ENCODE results near the gene TBC1D10B. TPM values are rescaled to one million over a fixed set of nuclear protein-coding genes. Genes with fewer than 3 reads are reported as not detected.

The TBC1D10B gene
- total and polyA plus RNA-seq, 9 of the 15 experiments (the other 6 are each of a cell fraction or from before 2014, with no cell fraction given): 2.2 to 55.4 (median 17.5) TPM

GRCh38 chr16:30357715-30358576 lies 12.3 kb downstream of the TBC1D10B start:
- Histone ChIP-seq H3K79me2 (ENCODE audit: control insufficient read depth, insufficient read depth, low read length) (peaks cover 38% of the 10 kb centered on the region), H3K4me1 (replicated peaks in 1 of 2; ENCODE audit: control insufficient read depth in 2 of 2, insufficient read depth in 2 of 2, low read length in 2 of 2) (peaks cover 13 to 53% of the 10 kb centered on the region in 2 experiments; a peak in 4 of 5 replicates), H3K9me1 (ENCODE audit: control insufficient read depth, insufficient read depth, low read length) (no peaks in the 10 kb centered on the region), H2AFZ (ENCODE audit: low read depth, low read length) (no peak overlapping the region), H3K9ac (ENCODE audit: insufficient read depth in 1 of 2, low read depth in 2 of 2, low read length in 2 of 2) (peak overlapping the region in 1 of 2 experiments; percentile 77; a peak in 2 of 4 replicates), H3K27ac (ENCODE audit: extremely low read depth, low read depth, low read length) (no peak overlapping the region), H4K20me1 (replicated peaks; ENCODE audit: control insufficient read depth, insufficient read depth, low read length) (no peaks in the 10 kb centered on the region), H3K4me2 (ENCODE audit: insufficient read depth, low read length) (no peak overlapping the region), H3K27me3 (ENCODE audit: control insufficient read depth in 2 of 2, insufficient read depth in 2 of 2, low read length in 2 of 2) (no peaks in the 10 kb centered on the region), H3K36me3 (ENCODE audit: control insufficient read depth, insufficient read depth, low read length) (peaks cover 63% of the 10 kb centered on the region; the same call in 2 of the 3 replicates), H3K4me3 (no peak overlapping the region), H3K9me3 (replicated peaks; ENCODE audit: control insufficient read depth, insufficient read depth, low read depth, low read length) (no peaks in the 10 kb centered on the region)
- POLR2A ChIA-PET: interaction anchor here (0.6 to 8.2 kb wide), 2 partner anchors 11 to 228 kb away, joined by 3 to 77 read pairs; partner anchors contain the start of genes TBC1D10B and ZNF785
- FAIRE-seq (no peak), ATAC-seq (no peak), DNase-seq (ENCODE audit: extremely low read depth in 1 of 4, low spot score in 3 of 4) (no peak)
- CTCF ChIA-PET (ENCODE audit: low intra/inter-chr PET ratio): no interaction called here
- in situ Hi-C loops (cut with MboI) (loop anchor here (25.0 kb wide), 1 partner anchor 896 kb away; the partner anchor contains the start of genes BOLA2, SLX1B and SULT1A4), intact Hi-C loops (cut with micrococcal nuclease) (loop anchor here (5.0 kb wide), 1 partner anchor 49 kb away; the partner anchor contains the start of gene ZNF771)
- BruUV-seq (replicated peaks): no TSS peak
- WGBS (ENCODE audit: insufficient coverage, low coverage, missing lambda C conversion rate): 84% methylated on average over 22 of the region's 37 CpGs
- TF ChIP-seq CCAR2 (IDR thresholded peaks at IDR 0.05; ENCODE audit: low read depth, low read length) (no peak), TEAD2 (tag; IDR thresholded peaks at IDR 0.05) (no peak), MECOM (CRISPR knock-in tag; IDR thresholded peaks at IDR 0.05) (no peak), CHD7 (IDR thresholded peaks at IDR 0.05; ENCODE audit: low read depth, low read length) (no peak), ETV5 (CRISPR knock-in tag; IDR thresholded peaks at IDR 0.05; ENCODE audit: low read depth) (no peak)

Data from K562 (cell line).